Coronary artery (tissue), 2 donors: ENCODE results near the gene RPH3AL.

Source experiments
- DNase-seq: peaks from one replicate; pipeline ENCODE4 v3.0.0-alpha.2; 2017; ENCODE audit warnings: low spot score
- H3K27ac ChIP-seq, 2 donors: fragments of 200-600 bp; sonication (generic); one replicate each; pipeline ENCODE4 v1.5.1; 2016 to 2019
- H3K4me3 ChIP-seq: fragments of 200-600 bp; sonication (generic); 2 replicates; pipeline ENCODE4 v1.5.1; 2016; ENCODE audit warnings: mild to moderate bottlenecking, moderate library complexity
- TF ChIP-seq, protein P1 (sequence below): fragments of 200-600 bp; sonication (generic); IDR thresholded peaks from one replicate; pipeline ENCODE4 v1.5.1; 2019; ENCODE audit warnings: antibody characterized with exemption

Gene RPH3AL

DNA sequence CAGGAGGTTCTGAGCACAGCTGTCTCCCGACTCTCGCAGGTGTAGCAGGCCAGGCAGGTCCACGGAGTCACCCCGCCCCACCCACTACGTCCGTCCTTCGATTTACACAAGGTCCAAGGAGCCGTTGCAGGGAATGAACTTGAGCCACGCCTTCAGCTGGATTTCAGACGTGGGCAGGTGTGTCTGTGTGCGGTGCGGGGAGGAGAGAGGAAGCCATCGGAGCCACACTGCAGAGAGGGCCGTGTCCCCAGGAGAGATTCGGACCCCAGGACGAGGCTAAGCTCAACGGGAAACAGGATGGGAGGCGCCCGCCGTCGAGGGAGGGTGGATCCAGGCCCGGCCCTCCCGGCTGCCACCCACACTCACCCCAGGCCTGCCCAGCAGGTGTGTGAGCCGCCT is 50.3 kb downstream of the RPH3AL start:
- H3K27ac ChIP-seq, result peak overlapping the region in 1 of 2 donors; percentile 23
- H3K4me3 ChIP-seq, result no peak overlapping the region
- no peak for DNase-seq
- TF ChIP-seq, protein P1, sequence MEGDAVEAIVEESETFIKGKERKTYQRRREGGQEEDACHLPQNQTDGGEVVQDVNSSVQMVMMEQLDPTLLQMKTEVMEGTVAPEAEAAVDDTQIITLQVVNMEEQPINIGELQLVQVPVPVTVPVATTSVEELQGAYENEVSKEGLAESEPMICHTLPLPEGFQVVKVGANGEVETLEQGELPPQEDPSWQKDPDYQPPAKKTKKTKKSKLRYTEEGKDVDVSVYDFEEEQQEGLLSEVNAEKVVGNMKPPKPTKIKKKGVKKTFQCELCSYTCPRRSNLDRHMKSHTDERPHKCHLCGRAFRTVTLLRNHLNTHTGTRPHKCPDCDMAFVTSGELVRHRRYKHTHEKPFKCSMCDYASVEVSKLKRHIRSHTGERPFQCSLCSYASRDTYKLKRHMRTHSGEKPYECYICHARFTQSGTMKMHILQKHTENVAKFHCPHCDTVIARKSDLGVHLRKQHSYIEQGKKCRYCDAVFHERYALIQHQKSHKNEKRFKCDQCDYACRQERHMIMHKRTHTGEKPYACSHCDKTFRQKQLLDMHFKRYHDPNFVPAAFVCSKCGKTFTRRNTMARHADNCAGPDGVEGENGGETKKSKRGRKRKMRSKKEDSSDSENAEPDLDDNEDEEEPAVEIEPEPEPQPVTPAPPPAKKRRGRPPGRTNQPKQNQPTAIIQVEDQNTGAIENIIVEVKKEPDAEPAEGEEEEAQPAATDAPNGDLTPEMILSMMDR, result no peak

DNA sequence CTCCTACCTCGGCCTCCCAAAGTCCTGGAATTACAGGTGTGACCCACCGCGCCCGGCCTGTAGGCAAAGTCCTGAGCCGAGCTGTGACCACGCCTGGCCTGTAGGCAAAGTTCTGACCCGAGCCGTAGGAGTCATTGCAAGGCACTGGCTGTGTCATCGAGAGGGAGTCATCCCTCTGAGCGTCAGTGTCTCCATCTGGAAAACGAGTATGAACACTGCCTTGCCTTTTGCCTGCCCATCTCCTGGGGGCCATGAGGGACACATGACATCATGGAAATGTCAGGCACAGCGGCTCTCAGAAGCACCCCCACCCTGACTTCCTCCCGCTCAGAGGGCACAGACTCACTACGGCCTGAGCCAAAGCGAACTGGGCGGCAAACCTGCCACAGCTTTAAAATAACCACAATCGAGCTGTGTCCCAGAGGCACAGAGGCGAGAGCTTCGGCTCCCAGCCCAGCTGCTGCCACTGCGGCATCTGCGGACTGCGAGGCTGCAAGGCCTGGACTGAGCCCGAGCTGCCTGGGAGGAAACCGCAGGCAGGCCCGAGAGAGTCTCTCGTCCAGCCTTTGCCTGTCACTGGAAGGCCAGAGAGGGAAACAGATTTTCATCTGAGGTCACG is 50.8 kb downstream of the RPH3AL start:
- peak overlapping the region in 1 of 2 donors; percentile 23 for H3K27ac ChIP-seq
- H3K4me3 ChIP-seq, result no peak overlapping the region
- DNase-seq, result no peak
- TF ChIP-seq, protein P1, result no peak

DNA sequence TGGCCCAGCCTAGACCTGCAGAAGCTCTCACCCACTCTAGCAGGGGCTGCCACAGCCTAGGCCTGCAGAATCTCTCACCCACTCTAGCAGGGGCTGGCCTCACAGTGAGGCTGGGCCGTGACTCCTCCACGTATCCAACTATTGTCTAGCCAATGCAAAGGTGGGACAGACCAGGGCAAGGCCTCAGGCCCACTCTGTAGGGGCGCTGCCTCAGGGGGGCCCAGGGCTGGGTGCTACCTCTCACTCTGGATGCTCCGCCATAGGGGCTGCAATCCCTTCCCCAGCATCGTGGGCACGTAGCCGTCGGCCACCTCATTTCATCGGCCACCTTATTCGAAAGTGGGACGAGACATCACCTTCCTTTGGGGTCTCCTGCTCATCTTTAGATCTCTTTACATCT is 51.7 kb downstream of the RPH3AL start:
- no peak overlapping the region for H3K4me3 ChIP-seq
- no peak overlapping the region for H3K27ac ChIP-seq
- TF ChIP-seq, protein P1, result no peak
- no peak for DNase-seq

DNA sequence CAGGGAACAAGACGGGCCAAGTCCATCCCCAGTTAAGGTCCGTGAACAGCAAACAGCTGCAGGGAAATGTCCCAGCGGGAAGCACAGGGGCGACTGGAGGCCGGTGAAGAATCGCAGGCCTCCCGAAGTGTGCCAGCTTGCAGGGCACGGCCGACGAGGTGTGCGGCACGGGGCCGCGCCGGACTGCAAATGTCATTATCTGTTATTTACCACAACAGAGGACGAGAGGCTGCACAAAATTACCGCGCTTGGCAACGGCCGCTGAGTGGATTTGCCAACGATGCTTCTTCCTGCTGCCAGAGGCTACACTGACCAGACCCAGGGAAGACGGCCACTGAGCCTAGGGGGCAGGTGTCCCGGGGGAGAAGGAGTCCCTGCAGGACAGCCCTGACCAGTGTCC is 53.1 kb downstream of the RPH3AL start:
- peak overlapping the region in 1 of 2 donors; percentile 10 for H3K27ac ChIP-seq
- DNase-seq, result no peak
- H3K4me3 ChIP-seq, result no peak overlapping the region
- TF ChIP-seq, protein P1, result no peak

DNA sequence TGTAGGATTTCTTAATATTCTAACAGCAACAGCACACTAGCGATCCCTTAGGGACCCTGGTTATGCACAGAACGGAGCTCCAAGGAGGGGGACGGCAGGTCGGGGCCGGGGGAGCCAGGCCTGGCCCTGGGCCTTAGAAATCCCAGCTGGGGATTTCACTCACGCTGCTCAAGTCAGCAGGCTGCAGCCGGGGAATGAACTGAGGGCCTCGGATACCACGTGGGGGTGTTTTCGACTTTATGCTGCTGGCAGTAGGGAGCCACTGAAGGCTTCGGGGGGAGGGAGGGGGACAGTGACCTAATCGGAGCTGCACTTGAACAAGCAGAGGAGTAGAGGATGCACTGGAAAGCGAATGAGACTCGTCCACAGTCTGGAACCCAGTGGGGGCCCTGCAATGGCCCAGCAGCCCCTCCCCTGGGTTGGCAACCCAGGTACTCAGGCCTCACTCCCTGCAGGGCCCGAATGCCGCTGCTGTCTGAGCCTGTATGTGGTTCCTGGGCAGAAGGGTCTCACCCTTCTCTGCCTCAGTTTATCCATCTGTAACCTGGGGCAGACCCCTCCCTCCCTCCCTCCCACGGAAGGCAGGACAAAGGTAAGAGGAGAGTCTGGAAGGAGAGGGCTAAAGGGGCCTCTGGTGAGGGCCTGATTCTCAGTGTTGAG is 53.7 kb downstream of the RPH3AL start:
- H3K27ac ChIP-seq, result no peak overlapping the region
- TF ChIP-seq, protein P1, result no peak
- no peak for DNase-seq
- H3K4me3 ChIP-seq, result no peak overlapping the region

DNA sequence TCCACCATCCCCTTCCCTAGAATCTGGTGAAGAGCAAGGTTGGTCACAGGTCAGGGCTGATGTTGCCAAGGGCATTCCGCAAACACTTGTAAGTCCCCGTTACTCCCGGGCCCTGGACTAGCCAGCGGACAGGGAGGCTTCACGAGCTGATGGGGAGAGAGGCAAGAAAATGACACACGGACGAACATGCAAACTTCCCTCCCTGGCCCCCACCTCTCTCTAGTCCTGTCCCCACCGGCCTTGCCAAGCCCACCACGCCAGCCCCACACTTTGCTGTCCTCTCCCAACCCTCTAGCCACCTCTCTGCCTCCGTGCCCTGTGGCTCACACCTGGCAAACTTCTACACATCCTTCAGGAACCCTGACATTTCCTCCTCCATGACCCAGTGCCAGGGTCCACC is 54.8 kb downstream of the RPH3AL start:
- no peak overlapping the region for H3K4me3 ChIP-seq
- no peak overlapping the region for H3K27ac ChIP-seq
- TF ChIP-seq, protein P1, result no peak
- no peak for DNase-seq
